SK-N-SH (cell line): ENCODE measurements around the gene PTPRC. TPM values are rescaled to one million over a fixed set of nuclear protein-coding genes. Genes with fewer than 3 reads are reported as not detected.

Experiments used
- CTCF ChIA-PET: fragments of 300-600, 350-600 bp; formaldehyde crosslinking; extraction: SDS; loops from one replicate; lab custom pipeline; 2021; lab: Yijun Ruan, JAX
- POLR2A ChIA-PET: fragments of 350-600 bp; sonication (Branson Sonifier 250); formaldehyde crosslinking; extraction: SDS; loops from one replicate; lab custom pipeline; 2020; ENCODE audit warnings: antibody characterized with exemption, inconsistent platforms; lab: Yijun Ruan, JAX
- DNase-seq: peaks from one replicate; pipeline ENCODE4 v3.0.0; 2012
- H2AFZ ChIP-seq: fragments of 200-600 bp; sonication (generic); 2 replicates; pipeline ENCODE4 v1.8.1; 2016; ENCODE audit warnings: antibody characterized with exemption, mild to moderate bottlenecking, low read depth
- H3F3A ChIP-seq: fragments of 200-600 bp; sonication (generic); replicated peaks from 2 replicates; pipeline ENCODE3; 2016; ENCODE audit warnings: antibody characterized with exemption, mild to moderate bottlenecking; ENCODE audit not compliant: insufficient read depth
- H3K27ac ChIP-seq, 2 experiments: fragments of 200-500 bp in 1 of 2; fragments of 200-600 bp in 1 of 2; sonication (Bioruptor generic) in 1 of 2; sonication (generic), shearing (Covaris generic) in 1 of 2; 2 replicates each; pipeline versions ENCODE4 v1.5.1 to v1.6.1; 2014 to 2016; ENCODE audit warnings: low read depth in 2 of 2, inconsistent platforms in 1 of 2, low read length in 1 of 2, mild to moderate bottlenecking in 1 of 2, mixed read lengths in 1 of 2
- H3K27me3 ChIP-seq: fragments of 200-600 bp; sonication (generic), shearing (Covaris generic); 2 replicates; pipeline ENCODE4 v1.6.1; 2016; ENCODE audit warnings: mixed run types; ENCODE audit not compliant: insufficient read depth
- H3K36me3 ChIP-seq, 2 experiments: fragments of 200-500 bp in 1 of 2; fragments of 200-600 bp in 1 of 2; sonication (Bioruptor generic) in 1 of 2; sonication (generic) in 1 of 2; replicated peaks in 1 of 2; 2 replicates each; pipeline versions ENCODE3 to v1.5.1; 2014 to 2016; ENCODE audit warnings: low read length in 1 of 2, mild to moderate bottlenecking in 1 of 2; ENCODE audit not compliant: insufficient read depth in 2 of 2, control insufficient read depth in 1 of 2
- H3K4me1 ChIP-seq, 2 experiments: fragments of 200-500 bp in 1 of 2; fragments of 200-600 bp in 1 of 2; sonication (Bioruptor generic) in 1 of 2; sonication (generic), shearing (Covaris generic) in 1 of 2; 2 replicates each; pipeline versions ENCODE4 v1.5.1 to v1.6.1; 2014 to 2016; ENCODE audit warnings: low read depth in 1 of 2, low read length in 1 of 2, mixed run types in 1 of 2; ENCODE audit not compliant: insufficient read depth in 2 of 2, control insufficient read depth in 1 of 2
- H3K4me2 ChIP-seq: fragments of 200-600 bp; sonication (generic), shearing (Covaris generic); 2 replicates; pipeline ENCODE4 v1.6.1; 2017; ENCODE audit warnings: mixed run types
- H3K4me3 ChIP-seq, 2 experiments: fragments of 200-500 bp in 1 of 2; fragments of 200-600 bp in 1 of 2; sonication (Bioruptor generic) in 1 of 2; sonication (generic), shearing (Covaris generic) in 1 of 2; 2 replicates each; pipeline versions ENCODE4 v1.5.1 to v1.8.1; 2014 to 2016; ENCODE audit warnings: low read depth in 2 of 2, inconsistent platforms in 1 of 2, low read length in 1 of 2, mild to moderate bottlenecking in 1 of 2, mixed read lengths in 1 of 2, moderate library complexity in 1 of 2
- H3K79me2 ChIP-seq: fragments of 200-600 bp; sonication (generic); 2 replicates; pipeline ENCODE4 v1.8.1; 2017; ENCODE audit warnings: mild to moderate bottlenecking; ENCODE audit not compliant: insufficient read depth
- H3K9ac ChIP-seq: fragments of 200-600 bp; sonication (generic); 2 replicates; pipeline ENCODE4 v1.6.1; 2017; ENCODE audit warnings: mixed run types
- H3K9me2 ChIP-seq: fragments of 200-600 bp; sonication (generic); 2 replicates; pipeline ENCODE4 v1.6.1; 2017; ENCODE audit warnings: mixed run types
- H3K9me3 ChIP-seq: fragments of 200-600 bp; sonication (generic); 2 replicates; pipeline ENCODE4 v1.6.1; 2017; ENCODE audit warnings: mixed run types, mild to moderate bottlenecking, moderate library complexity
- H4K20me1 ChIP-seq: fragments of 200-600 bp; sonication (generic); 2 replicates; pipeline ENCODE4 v1.6.1; 2017; ENCODE audit warnings: mild to moderate bottlenecking, mixed run types; ENCODE audit not compliant: insufficient read depth
- CHD2 ChIP-seq: fragments of 150-350 bp; IDR thresholded peaks from 2 replicates; pipeline ENCODE4 v1.6.1; 2018; ENCODE audit warnings: low read length; ENCODE audit not compliant: partially characterized antibody
- ELF1 ChIP-seq: IDR thresholded peaks from 2 replicates; pipeline ENCODE4 v1.4.0; 2012
- EP300 ChIP-seq, 2 experiments: IDR thresholded peaks; 2 replicates each; pipeline versions ENCODE4 v1.4.0 to v1.6.1; 2012; ENCODE audit warnings: borderline replicate concordance in 1 of 2, low read depth in 1 of 2, low read length in 1 of 2
- FOSL2 ChIP-seq: IDR thresholded peaks from 2 replicates; pipeline ENCODE4 v1.4.0; 2012; ENCODE audit warnings: low read depth, mild to moderate bottlenecking, moderate library complexity, borderline replicate concordance
- JUND ChIP-seq: IDR thresholded peaks from 2 replicates; pipeline ENCODE4 v1.4.0; 2012
- MEF2A ChIP-seq: IDR thresholded peaks from 2 replicates; pipeline ENCODE4 v1.4.0; 2012; ENCODE audit warnings: low read depth, borderline replicate concordance
- MXI1 ChIP-seq: IDR thresholded peaks from 2 replicates; pipeline ENCODE4 v1.6.1; 2012; ENCODE audit warnings: mild to moderate bottlenecking, low read depth, low read length, improper control_type of control experiment
- NFIC ChIP-seq: IDR thresholded peaks from 2 replicates; pipeline ENCODE4 v1.4.0; 2012; ENCODE audit warnings: borderline replicate concordance
- NRF1 ChIP-seq: IDR thresholded peaks from 2 replicates; pipeline ENCODE4 v1.6.1; 2012; ENCODE audit warnings: low read depth, mild to moderate bottlenecking, low read length
- POLR2AphosphoS5 ChIP-seq: IDR thresholded peaks from 2 replicates; pipeline ENCODE4 v1.6.1; 2012; ENCODE audit warnings: low read depth, low read length
- RAD21 ChIP-seq: IDR thresholded peaks from 2 replicates; pipeline ENCODE4 v1.6.1; 2012; ENCODE audit warnings: mild to moderate bottlenecking, low read length
- RCOR1 ChIP-seq: fragments of 150-350 bp; IDR thresholded peaks from 2 replicates; pipeline ENCODE4 v1.6.1; 2017; ENCODE audit warnings: antibody characterized with exemption, low read length
- RFX5 ChIP-seq: IDR thresholded peaks from 2 replicates; pipeline ENCODE4 v1.6.1; 2012; ENCODE audit warnings: mild to moderate bottlenecking, improper control_type of control experiment, low read length
- RXRA ChIP-seq: IDR thresholded peaks from 2 replicates; pipeline ENCODE4 v1.4.0; 2012; ENCODE audit warnings: low read depth, mild to moderate bottlenecking, borderline replicate concordance
- SIN3A ChIP-seq: IDR thresholded peaks from 2 replicates; pipeline ENCODE4 v1.6.1; 2012; ENCODE audit warnings: low read depth, mild to moderate bottlenecking, low read length, moderate library complexity, borderline replicate concordance
- TAF1 ChIP-seq: IDR thresholded peaks from 2 replicates; pipeline ENCODE4 v1.6.1; 2012; ENCODE audit warnings: low read depth, mild to moderate bottlenecking, low read length, moderate library complexity, borderline replicate concordance
- TEAD4 ChIP-seq: IDR thresholded peaks from 2 replicates; pipeline ENCODE4 v1.4.0; 2012; ENCODE audit warnings: mild to moderate bottlenecking, borderline replicate concordance; ENCODE audit not compliant: insufficient read depth
- YY1 ChIP-seq: IDR thresholded peaks from 2 replicates; pipeline ENCODE4 v1.4.0; 2012; ENCODE audit warnings: low read depth, mild to moderate bottlenecking
- ZBTB33 ChIP-seq: IDR thresholded peaks from 2 replicates; pipeline ENCODE4 v1.4.0; 2012; ENCODE audit warnings: low read depth, borderline replicate concordance
- WGBS: methylation state at CpG from one replicate; pipeline ENCODE4 v1.1.6; 2017; ENCODE audit warnings: low lambda C conversion rate; 5-methylcytosine and 5-hydroxymethylcytosine counted together
- polyA plus RNA-seq, 3 experiments: library from polyadenylated mRNA; depleted of rRNA; stranded (reverse); fragments of >200 nt; gene quantifications; 2 replicates each; pipeline ENCODE4 v1.2.3, GENCODE V29; 2012
- TF ChIP-seq, protein P1 (sequence below): IDR thresholded peaks from 2 replicates; pipeline ENCODE4; 2012
- TF ChIP-seq, protein P2 (sequence below): IDR thresholded peaks from 2 replicates; pipeline ENCODE4 v1.4.0; 2012; ENCODE audit warnings: low read depth

Gene PTPRC
- polyA plus RNA-seq, 1 of the 3 experiments (the other 2 are of a cell fraction), result 0.03 TPM

GRCh38 chr1:198612471-198613260 is 26.2 kb upstream of the PTPRC start:
- Histone ChIP-seq H3K27ac (no peak overlapping the region), H3K36me3 (no peaks in the 10 kb centered on the region), H3K4me2 (no peak overlapping the region)
- DNase-seq, result no peak
- TF ChIP-seq CHD2, result no peak
- no peak for TF ChIP-seq RXRA
- TF ChIP-seq MEF2A, result no peak
- no peak for TF ChIP-seq NFIC
- TF ChIP-seq ELF1, result no peak
- TF ChIP-seq, protein P1, sequence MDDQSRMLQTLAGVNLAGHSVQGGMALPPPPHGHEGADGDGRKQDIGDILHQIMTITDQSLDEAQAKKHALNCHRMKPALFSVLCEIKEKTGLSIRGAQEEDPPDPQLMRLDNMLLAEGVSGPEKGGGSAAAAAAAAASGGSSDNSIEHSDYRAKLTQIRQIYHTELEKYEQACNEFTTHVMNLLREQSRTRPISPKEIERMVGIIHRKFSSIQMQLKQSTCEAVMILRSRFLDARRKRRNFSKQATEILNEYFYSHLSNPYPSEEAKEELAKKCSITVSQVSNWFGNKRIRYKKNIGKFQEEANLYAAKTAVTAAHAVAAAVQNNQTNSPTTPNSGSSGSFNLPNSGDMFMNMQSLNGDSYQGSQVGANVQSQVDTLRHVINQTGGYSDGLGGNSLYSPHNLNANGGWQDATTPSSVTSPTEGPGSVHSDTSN, result no peak
- TF ChIP-seq, all 33 proteins: peak for 0
- Histone ChIP-seq H4K20me1 (no peaks in the 10 kb centered on the region), H3K9me2 (no peaks in the 10 kb centered on the region), H3F3A (no peaks in the 10 kb centered on the region), H3K4me3 (no peak overlapping the region), H2AFZ (no peak overlapping the region), H3K9ac (no peak overlapping the region), H3K27me3 (no peaks in the 10 kb centered on the region), H3K9me3 (no peaks in the 10 kb centered on the region), H3K4me1 (peaks cover 0 to 2% of the 10 kb centered on the region in 2 experiments; a peak in 1 of 4 replicates), H3K79me2 (no peaks in the 10 kb centered on the region)
- WGBS, result 93% methylated on average over 6 of the region's 6 CpGs
- POLR2A ChIA-PET, result no interaction called here
- CTCF ChIA-PET, result no interaction called here

GRCh38 chr1:198617406-198617805 is 21.4 kb upstream of the PTPRC start:
- Histone ChIP-seq H3K4me3 (no peak overlapping the region), H2AFZ (no peak overlapping the region), H3K4me2 (no peak overlapping the region), H3K36me3 (no peaks in the 10 kb centered on the region), H3K4me1 (no peaks in the 10 kb centered on the region), H3K9me2 (no peaks in the 10 kb centered on the region), H3K79me2 (no peaks in the 10 kb centered on the region), H3K27ac (no peak overlapping the region)
- POLR2A ChIA-PET, result no interaction called here
- DNase-seq, result no peak
- CTCF ChIA-PET, result interaction anchor here (0.7 kb wide), 1 partner anchor 8 kb away, joined by 3 read pairs; no protein-coding TSS in a partner anchor
- TF ChIP-seq ZBTB33 (no peak), RXRA (no peak), YY1 (no peak), JUND (no peak), MEF2A (no peak), MXI1 (no peak), NRF1 (no peak), TEAD4 (no peak), FOSL2 (no peak), NFIC (no peak), POLR2AphosphoS5 (no peak), EP300 (IDR thresholded peaks at IDR 0.05; ENCODE audit: borderline replicate concordance in 1 of 2, low read depth in 1 of 2, low read length in 1 of 2) (no peak), CHD2 (no peak), RFX5 (no peak), SIN3A (no peak), RCOR1 (no peak), TAF1 (no peak), RAD21 (no peak)
- TF ChIP-seq, protein P2, sequence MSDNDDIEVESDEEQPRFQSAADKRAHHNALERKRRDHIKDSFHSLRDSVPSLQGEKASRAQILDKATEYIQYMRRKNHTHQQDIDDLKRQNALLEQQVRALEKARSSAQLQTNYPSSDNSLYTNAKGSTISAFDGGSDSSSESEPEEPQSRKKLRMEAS, result no peak
- TF ChIP-seq, all 33 proteins: peak for 0
- H3K9me3 ChIP-seq, result no peaks in the 10 kb centered on the region
- no peaks in the 10 kb centered on the region for H3F3A ChIP-seq
- no peak overlapping the region for H3K9ac ChIP-seq
- H3K27me3 ChIP-seq, result no peaks in the 10 kb centered on the region
- no peaks in the 10 kb centered on the region for H4K20me1 ChIP-seq
